Esophagus squamous epithelium (tissue), 5 donors: Measurements from ENCODE around the gene PEX12. TPM values are rescaled to one million over a fixed set of nuclear protein-coding genes. Genes with fewer than 3 reads are reported as not detected.
"Not testable (repeated sequence)": the region's sequence is repeated elsewhere in the genome, so short reads cannot be mapped to it uniquely, and the experiment has no call there.

ENCODE experiments used
- DNase-seq: peaks from one replicate; lab custom pipeline; 2025; lab: John Stamatoyannopoulos, UW
- H3K27ac ChIP-seq, 4 donors: fragments of 200-600 bp; sonication (generic); one replicate each; pipeline ENCODE4 v1.5.1; 2016 to 2019; ENCODE audit warnings: mild to moderate bottlenecking in 1 of 4
- H3K27me3 ChIP-seq, 4 donors: fragments of 200-600 bp; sonication (generic); 1 replicate in 3 of 4; 2 replicates in 1 of 4; pipeline versions ENCODE4 v1.5.1 to v1.6.0; 2017 to 2021; ENCODE audit warnings: antibody characterized with exemption in 1 of 4
- H3K36me3 ChIP-seq, 3 donors: fragments of 200-600 bp; sonication (generic); one replicate each; pipeline ENCODE4 v1.5.1; 2016 to 2019
- H3K4me1 ChIP-seq, 3 donors: fragments of 200-600 bp; sonication (generic); one replicate each; pipeline ENCODE4 v1.5.1; 2017 to 2019
- H3K4me3 ChIP-seq, 4 donors: fragments of 200-600 bp; sonication (generic); 1 replicate in 3 of 4; 2 replicates in 1 of 4; pipeline ENCODE4 v1.5.1; 2016 to 2019; ENCODE audit warnings: mild to moderate bottlenecking in 2 of 4, moderate library complexity in 1 of 4
- H3K9me3 ChIP-seq, 3 donors: fragments of 200-600 bp; sonication (generic); one replicate each; pipeline ENCODE4 v1.5.1; 2016 to 2019
- POLR2A ChIP-seq, 4 donors: fragments of 450-650 bp; IDR thresholded peaks; one replicate each; pipeline ENCODE4 v1.6.1; 2017; ENCODE audit warnings: antibody characterized with exemption in 4 of 4, mild to moderate bottlenecking in 4 of 4, moderate library complexity in 3 of 4
- WGBS, 2 donors: methylation state at CpG; one replicate each; pipeline ENCODE4 v1.1.5; 2018; 5-methylcytosine and 5-hydroxymethylcytosine counted together
- intact Hi-C: fragments of 100-400 bp; cut with DNase I; formaldehyde crosslinking; loops from one replicate; pipeline ENCODE4 v1.15.0; 2022
- small RNA-seq, 4 donors: library from RNA; depleted of rRNA; stranded (forward); fragments of <200 nt; gene quantifications; one replicate each; pipeline ENCODE3, GENCODE V24; 2016
- total RNA-seq, 4 donors: library from RNA; depleted of rRNA; stranded (reverse); fragments of >200 nt; gene quantifications; one replicate each; pipeline ENCODE4 v1.1.0, GENCODE V29; 2016
- TF ChIP-seq, protein P1 (sequence below), 6 experiments: fragments of 450-650 bp in 4 of 6; fragments of 200-600 bp in 2 of 6; sonication (generic) in 2 of 6; IDR thresholded peaks; one replicate each; pipeline ENCODE4 v1.5.1; 2016 to 2019; ENCODE audit warnings: antibody characterized with exemption in 6 of 6, mild to moderate bottlenecking in 4 of 6, moderate library complexity in 4 of 6
- donor health status: DM: yes; HTN: yes; CAD: no.

PEX12 gene
- total RNA-seq, 4 donors from 2014 or later, result 0.95 to 4.4 (median 3.6) TPM

DNA sequence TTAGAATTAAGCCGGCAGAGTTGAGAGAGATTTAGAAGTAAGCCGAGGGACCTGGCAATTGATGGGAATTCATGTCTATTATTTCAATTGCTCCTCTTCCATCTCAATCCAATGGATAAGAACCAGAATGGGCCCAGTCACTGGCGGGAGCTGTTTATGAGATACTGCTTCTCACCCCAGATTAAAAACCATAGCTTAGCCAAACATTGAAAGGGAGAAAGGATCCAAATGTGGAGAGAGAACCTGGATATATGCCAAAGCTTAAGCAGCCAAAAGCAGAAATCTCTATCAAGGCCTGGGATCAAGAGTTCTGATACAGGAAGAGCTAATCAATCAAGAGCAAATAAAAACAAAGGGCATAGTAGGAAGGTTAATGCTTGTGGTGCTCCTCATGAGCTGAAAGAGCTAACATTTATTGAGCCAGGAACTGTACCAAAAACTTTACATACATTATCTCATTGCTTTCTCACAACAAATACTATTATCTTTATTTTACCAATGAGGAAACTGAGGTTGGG, 43.7 kb downstream of the PEX12 start:
- no peaks in the 10 kb centered on the region for H3K9me3 ChIP-seq
- peaks cover 0 to 25% (median 7%) of the 10 kb centered on the region in 3 donors for H3K4me1 ChIP-seq
- H3K27me3 ChIP-seq, result no peaks in the 10 kb centered on the region
- WGBS, 2 donors, result 57 to 61% methylated on average over 3 of the region's 3 CpGs
- H3K36me3 ChIP-seq, result no peaks in the 10 kb centered on the region
- intact Hi-C loops, result loop anchor here (5.0 to 10.0 kb wide), 2 partner anchors 222 to 360 kb away; no protein-coding TSS in a partner anchor
- TF ChIP-seq, protein P1, sequence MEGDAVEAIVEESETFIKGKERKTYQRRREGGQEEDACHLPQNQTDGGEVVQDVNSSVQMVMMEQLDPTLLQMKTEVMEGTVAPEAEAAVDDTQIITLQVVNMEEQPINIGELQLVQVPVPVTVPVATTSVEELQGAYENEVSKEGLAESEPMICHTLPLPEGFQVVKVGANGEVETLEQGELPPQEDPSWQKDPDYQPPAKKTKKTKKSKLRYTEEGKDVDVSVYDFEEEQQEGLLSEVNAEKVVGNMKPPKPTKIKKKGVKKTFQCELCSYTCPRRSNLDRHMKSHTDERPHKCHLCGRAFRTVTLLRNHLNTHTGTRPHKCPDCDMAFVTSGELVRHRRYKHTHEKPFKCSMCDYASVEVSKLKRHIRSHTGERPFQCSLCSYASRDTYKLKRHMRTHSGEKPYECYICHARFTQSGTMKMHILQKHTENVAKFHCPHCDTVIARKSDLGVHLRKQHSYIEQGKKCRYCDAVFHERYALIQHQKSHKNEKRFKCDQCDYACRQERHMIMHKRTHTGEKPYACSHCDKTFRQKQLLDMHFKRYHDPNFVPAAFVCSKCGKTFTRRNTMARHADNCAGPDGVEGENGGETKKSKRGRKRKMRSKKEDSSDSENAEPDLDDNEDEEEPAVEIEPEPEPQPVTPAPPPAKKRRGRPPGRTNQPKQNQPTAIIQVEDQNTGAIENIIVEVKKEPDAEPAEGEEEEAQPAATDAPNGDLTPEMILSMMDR (IDR thresholded peaks at IDR 0.05), result no peak
- no peak for TF ChIP-seq POLR2A (IDR thresholded peaks at IDR 0.05)
- DNase-seq, result no peak
- peak overlapping the region in 2 of 4 donors; percentile 16 to 41 for H3K27ac ChIP-seq
- H3K4me3 ChIP-seq, result peak overlapping the region in 1 of 4 donors; percentile 27

- TF ChIP-seq, protein P1 (IDR thresholded peaks at IDR 0.05), result no peak
- no peak for TF ChIP-seq POLR2A (IDR thresholded peaks at IDR 0.05)
- no peaks in the 10 kb centered on the region for H3K9me3 ChIP-seq
- no peaks in the 10 kb centered on the region for H3K4me1 ChIP-seq
- no peak overlapping the region for H3K27ac ChIP-seq
- no peaks in the 10 kb centered on the region for H3K27me3 ChIP-seq
- intact Hi-C loops, result loop anchor here (10.0 kb wide), 1 partner anchor 356 kb away; no protein-coding TSS in a partner anchor
- no peak for DNase-seq
- H3K4me3 ChIP-seq, result no peak overlapping the region
- 37 to 40% methylated on average over 1 of the region's 1 CpG for WGBS, 2 donors
- H3K36me3 ChIP-seq, result no peaks in the 10 kb centered on the region
Measured at GRCh38 chr17:35531160-35531559, 47.2 kb downstream of the PEX12 start.

- DNase-seq, result no peak
- intact Hi-C loops, result loop anchor here (10.0 kb wide), 1 partner anchor 355 kb away; no protein-coding TSS in a partner anchor
- no peak for TF ChIP-seq POLR2A (IDR thresholded peaks at IDR 0.05)
- TF ChIP-seq, protein P1 (IDR thresholded peaks at IDR 0.05), result no peak
- H3K4me1 ChIP-seq, result no peaks in the 10 kb centered on the region
- H3K4me3 ChIP-seq, result no peak overlapping the region
- H3K27ac ChIP-seq, result no peak overlapping the region
- H3K36me3 ChIP-seq, result no peaks in the 10 kb centered on the region
- no peaks in the 10 kb centered on the region for H3K9me3 ChIP-seq
- 87 to 90% methylated on average over 6 to 8 of the region's 8 CpGs for WGBS, 2 donors
- no peaks in the 10 kb centered on the region for H3K27me3 ChIP-seq
Measured at GRCh38 chr17:35529866-35530265, 48.5 kb downstream of the PEX12 start.

DNA sequence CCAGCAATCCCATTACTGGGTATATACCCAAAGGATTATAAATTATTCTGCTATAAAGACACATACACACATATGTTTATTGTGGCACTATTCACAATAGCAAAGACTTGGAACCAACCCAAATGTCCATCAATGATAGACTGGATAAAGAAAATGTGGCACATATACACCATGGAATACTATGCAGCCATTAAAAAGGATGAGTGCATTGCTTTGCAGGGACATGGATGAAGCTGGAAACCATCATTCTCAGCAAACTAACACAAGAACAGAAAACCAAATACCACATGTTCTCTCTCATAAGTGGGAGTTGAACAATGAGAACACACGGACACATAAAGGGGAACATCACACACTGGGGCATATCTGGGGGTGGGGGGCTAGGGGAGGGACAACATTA, 49.0 kb downstream of the PEX12 start:
- 80 to 86% methylated on average over 1 of the region's 1 CpG for WGBS, 2 donors
- H3K9me3 ChIP-seq, intact Hi-C loops, DNase-seq, H3K4me3 ChIP-seq, H3K4me1 ChIP-seq, H3K27me3 ChIP-seq, H3K27ac ChIP-seq, H3K36me3 ChIP-seq: not testable (repeated sequence)

Small RNA genes lying within 50 kb of the gene (small RNA-seq; reads per million reads assigned to genes)
- gene AC004134.1 (0 reads per million in 4 donors), gene AC015911.1 (0 reads per million in 4 donors), gene SNORD7 (101 to 209 (median 151) reads per million in 4 donors)

Other genes with a start within 250 kb of the PEX12 start
- gene SLFN11, start 204.9 kb downstream of the PEX12 start, total RNA-seq, result 10 to 100 TPM in 2 of 4 donors, 1 to 10 TPM in 2; 1.4 to 12.4 (median 10.1) TPM
- gene SLFN12, start 146.1 kb downstream of the PEX12 start, total RNA-seq, result 1 to 10 TPM; 1.3 to 5.0 (median 3.7) TPM
- 1 to 10 TPM; 2.7 to 7.6 (median 5.8) TPM for gene SLFN13, start 129.8 kb downstream of the PEX12 start, total RNA-seq
- gene SLFN12L, start 40.9 kb downstream of the PEX12 start, total RNA-seq, result 1 to 10 TPM in 3 of 4 donors, under 1 TPM in 1; 0.50 to 3.4 (median 1.2) TPM
- not detected for gene SLFN14, start 17.8 kb downstream of the PEX12 start, total RNA-seq
- gene AP2B1, start 8.8 kb upstream of the PEX12 start, total RNA-seq, result 10 to 100 TPM in 3 of 4 donors, 1 to 10 TPM in 1; 9.7 to 99.4 (median 37.4) TPM
- 1 to 10 TPM in 2 of 4 donors, under 1 TPM in 2; 0.34 to 1.5 (median 0.89) TPM for gene RASL10B, start 153.1 kb upstream of the PEX12 start, total RNA-seq
- not detected for gene GAS2L2, start 174.7 kb upstream of the PEX12 start, total RNA-seq
- gene C17orf50, start 182.3 kb upstream of the PEX12 start, total RNA-seq, result not detected
- 10 to 100 TPM; 29.1 to 61.0 (median 35.2) TPM for gene MMP28, start 217.1 kb upstream of the PEX12 start, total RNA-seq
- gene TAF15, start 230.9 kb upstream of the PEX12 start, total RNA-seq, result 100 to 1,000 TPM in 1 of 4 donors, 10 to 100 TPM in 3; 48.7 to 111 (median 66.7) TPM